Measurements from ENCODE around the gene AQP2.

Gene AQP2

GRCh38 chr12:49942921-49943624 is 7.5 kb upstream of the AQP2 start:
- no peak for DNase-seq

GRCh38 chr12:49943625-49943960 is 6.9 kb upstream of the AQP2 start:
- no peak for DNase-seq

GRCh38 chr12:49944046-49944445 is 6.5 kb upstream of the AQP2 start:
- DNase-seq, result no peak

- DNase-seq, result no peak
These were observed 5.8 kb upstream of the AQP2 start for GRCh38 chr12:49944718-49945117.

GRCh38 chr12:49945394-49946080 is 5.0 kb upstream of the AQP2 start:
- peak; percentile 1 for DNase-seq

GRCh38 chr12:49946086-49946485 is 4.5 kb upstream of the AQP2 start:
- no peak for DNase-seq

GRCh38 chr12:49946497-49946896 is 4.0 kb upstream of the AQP2 start:
- no peak for DNase-seq

GRCh38 chr12:49947593-49948226 is 2.8 kb upstream of the AQP2 start:
- no peak for DNase-seq

- DNase-seq, result no peak
These were observed 1.4 kb upstream of the AQP2 start for GRCh38 chr12:49948866-49949845.

GRCh38 chr12:49949866-49950265 is 671 bp upstream of the AQP2 start:
- no peak for DNase-seq

GRCh38 chr12:49951411-49952240 is 1.1 kb downstream of the AQP2 start:
- no peak for DNase-seq

- DNase-seq, result no peak
These were observed 2.0 kb downstream of the AQP2 start for GRCh38 chr12:49952391-49953055.

GRCh38 chr12:49953151-49953550 is 2.6 kb downstream of the AQP2 start:
- DNase-seq, result no peak

GRCh38 chr12:49953961-49954846 is 3.7 kb downstream of the AQP2 start:
- no peak for DNase-seq

- DNase-seq, result no peak
These were observed 4.6 kb downstream of the AQP2 start for GRCh38 chr12:49954863-49955830.

- no peak for DNase-seq
These were observed 5.5 kb downstream of the AQP2 start for GRCh38 chr12:49955899-49956662.

GRCh38 chr12:49956663-49957569 is 6.4 kb downstream of the AQP2 start:
- DNase-seq, result no peak
